Activated CD8-positive, alpha-beta memory T cell treated with anti-CD3 and anti-CD28 coated beads, Interleukin-2, amount 50 U/mL, for 48 hours (primary cell): ENCODE data around the gene SEMA3B.
"Not testable (repeated sequence)": the region's sequence is repeated elsewhere in the genome, so short reads cannot be mapped to it uniquely, and the experiment has no call there.

ENCODE experiments used
- DNase-seq: peaks from one replicate; pipeline ENCODE4 v3.0.0-alpha.2; 2020

SEMA3B gene

GRCh38 chr3:50295553-50296431 is 26.8 kb downstream of the SEMA3B start:
- no peak for DNase-seq

- no peak for DNase-seq
Observed at GRCh38 chr3:50296721-50297383, 27.9 kb downstream of the SEMA3B start.

GRCh38 chr3:50297384-50297775 is 28.4 kb downstream of the SEMA3B start:
- DNase-seq, result no peak

GRCh38 chr3:50297896-50298725 is 29.2 kb downstream of the SEMA3B start:
- no peak for DNase-seq

DNA sequence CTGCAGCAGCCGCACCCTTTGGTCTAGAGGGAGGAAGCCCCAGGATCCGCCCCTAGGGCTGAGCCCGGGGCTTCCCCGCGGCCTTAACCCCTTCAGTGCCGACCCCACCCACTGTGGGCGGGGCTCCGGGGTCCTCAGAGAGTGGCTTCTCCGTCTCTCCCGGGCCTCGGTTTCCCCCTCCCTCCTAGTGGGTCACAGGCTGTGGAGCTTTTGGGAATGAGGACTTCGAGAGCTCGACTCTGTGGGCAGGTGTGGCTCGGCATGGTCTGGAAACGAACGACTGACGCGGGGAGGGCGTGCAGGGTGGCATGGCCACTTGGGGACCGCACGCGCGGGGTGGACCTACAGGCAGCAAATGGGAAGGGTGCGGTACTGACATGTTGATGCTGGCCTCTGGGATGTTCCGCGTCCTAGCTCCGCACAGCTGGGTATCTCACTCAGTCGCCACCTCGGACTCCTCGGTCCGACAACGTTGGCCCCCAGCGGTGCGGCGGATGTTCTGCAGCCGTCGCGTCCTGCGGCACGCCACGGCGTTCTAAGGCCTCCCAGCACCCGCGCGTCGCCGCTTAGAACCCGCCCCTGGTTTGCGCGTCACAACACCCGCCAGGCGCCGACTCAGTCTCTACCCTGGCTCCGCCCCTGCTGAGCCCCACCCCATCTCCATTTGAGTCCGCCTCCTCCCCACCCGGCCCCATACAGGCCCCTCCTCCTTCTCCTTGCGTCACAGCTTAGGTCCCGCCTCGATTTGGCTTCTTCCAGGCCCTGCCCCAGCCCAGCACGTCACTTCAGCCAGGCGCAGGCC is 30.1 kb downstream of the SEMA3B start, which contains the start of the genes HYAL3 and NAA80:
HYAL3 (minus strand) TSS at position 570 of the 802 bp plus-strand sequence. CDS start 3,803 bp downstream, outside the sequence.
NAA80 (minus strand) TSS at position 570 of the 802 bp plus-strand sequence. CDS start 1,942 bp downstream, outside the sequence.
- DNase-seq, result peak; percentile 98

DNA sequence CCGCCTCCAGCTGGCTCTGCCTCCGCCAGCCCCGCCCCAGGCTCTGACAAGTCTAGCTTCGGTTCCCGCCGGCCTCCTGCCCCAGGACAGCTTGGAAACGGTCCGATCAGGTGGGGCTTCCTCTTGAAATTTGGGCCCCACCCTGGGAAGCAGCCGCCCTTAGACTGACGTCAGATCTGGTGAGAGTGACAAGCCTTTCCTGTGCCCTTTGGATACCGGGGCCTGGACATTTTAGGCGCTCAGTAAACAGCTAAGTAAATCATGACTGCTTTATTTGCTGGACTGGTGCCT is 30.6 kb downstream of the SEMA3B start:
- DNase-seq, result no peak

GRCh38 chr3:50299929-50300680 is 31.2 kb downstream of the SEMA3B start:
- no peak for DNase-seq

DNA sequence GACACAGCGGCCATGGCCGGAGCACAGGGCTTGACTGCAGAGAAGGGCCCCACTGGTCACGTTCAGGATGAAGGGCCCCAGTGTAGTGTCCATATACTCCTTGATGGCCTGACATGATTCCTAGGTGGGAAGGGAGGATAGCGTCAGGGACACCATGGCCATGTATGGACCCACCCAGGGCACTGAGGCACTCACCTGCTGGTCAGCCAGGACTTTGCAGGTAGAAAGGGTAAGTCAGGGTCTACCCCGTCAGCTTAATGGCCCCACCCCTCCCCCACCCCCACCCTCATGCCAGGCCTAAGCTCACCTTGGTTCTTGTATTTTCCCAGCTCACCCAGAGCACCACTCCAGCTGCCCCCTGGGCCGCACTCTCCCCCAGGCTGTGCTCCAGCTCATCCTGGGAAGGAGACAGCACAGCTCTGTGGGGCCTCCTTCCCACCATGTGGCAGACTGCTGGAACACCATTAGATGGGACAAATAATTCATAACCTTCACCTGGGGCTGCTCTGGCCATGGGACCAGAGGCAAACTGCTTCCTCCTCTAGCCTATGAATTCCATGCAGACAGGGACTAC is 31.8 kb downstream of the SEMA3B start:
- DNase-seq, result no peak

- no peak for DNase-seq
Observed at GRCh38 chr3:50302095-50303012, 33.4 kb downstream of the SEMA3B start.

DNA sequence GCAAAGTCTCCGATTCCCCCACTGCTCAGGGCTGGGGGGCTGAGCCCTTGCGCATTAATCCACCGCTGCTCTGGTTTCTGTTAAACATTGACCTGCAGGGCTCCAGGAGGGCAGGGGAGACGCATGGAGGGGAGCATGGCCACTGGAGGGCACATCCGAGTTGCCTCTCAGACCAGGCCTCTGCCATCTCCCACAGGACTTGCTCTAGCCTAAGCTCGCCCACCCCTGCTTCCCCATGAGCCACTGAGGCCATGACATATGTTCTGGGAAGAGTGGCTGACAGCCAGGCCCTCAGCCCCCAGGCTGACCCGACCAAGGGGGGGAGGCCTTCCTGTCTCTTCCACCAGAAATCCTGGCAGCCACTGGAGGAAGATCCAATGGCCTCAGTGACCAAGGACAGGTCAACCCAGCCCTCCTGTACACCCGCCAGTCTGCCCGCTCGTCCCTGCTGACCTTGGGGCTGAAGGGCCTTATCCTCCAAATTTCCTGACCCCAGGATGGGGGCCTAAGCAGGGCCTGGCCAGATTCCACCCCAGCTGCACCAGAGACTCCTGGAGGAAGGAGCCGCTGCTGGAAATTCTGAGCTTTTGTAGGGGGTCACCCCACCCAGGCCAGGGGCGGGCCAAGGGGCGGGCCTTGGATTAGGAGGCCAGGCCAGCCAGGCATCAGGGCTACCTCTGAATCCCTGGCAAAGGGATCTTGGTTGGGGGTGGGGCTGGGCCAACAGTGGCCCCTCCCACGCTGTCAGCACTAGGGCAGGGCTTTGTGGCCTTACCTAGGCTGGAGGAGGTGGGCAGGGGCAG is 34.3 kb downstream of the SEMA3B start, which contains the start of gene HYAL1:
HYAL1 (minus strand) TSS at position 562 of the 803 bp plus-strand sequence. CDS start 618 bp downstream, outside the sequence.
- DNase-seq, result no peak

- no peak for DNase-seq
Observed at GRCh38 chr3:50304601-50305000, 35.7 kb downstream of the SEMA3B start.

GRCh38 chr3:50312041-50312440 is 43.1 kb downstream of the SEMA3B start:
- DNase-seq, result not testable (repeated sequence)

DNA sequence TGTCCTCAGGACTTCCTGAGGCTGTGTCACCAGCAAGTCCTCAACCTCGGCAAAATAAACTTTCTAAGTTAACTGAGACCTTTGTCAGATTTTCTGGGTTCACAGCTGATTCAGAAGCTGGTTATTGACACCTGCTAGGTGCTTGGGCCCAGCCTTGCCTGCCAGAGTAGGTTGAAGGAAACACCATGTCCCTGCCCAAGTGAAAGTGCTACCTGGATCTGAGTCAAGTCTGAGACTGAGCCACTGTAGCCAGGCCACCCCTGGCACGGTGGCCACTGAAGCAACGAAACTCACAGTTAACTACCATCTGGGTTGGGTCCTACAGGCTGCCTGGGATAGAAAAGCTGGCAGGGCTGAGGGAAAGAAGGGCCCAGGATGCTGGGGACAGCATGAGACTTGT is 45.4 kb downstream of the SEMA3B start:
- DNase-seq, result no peak

DNA sequence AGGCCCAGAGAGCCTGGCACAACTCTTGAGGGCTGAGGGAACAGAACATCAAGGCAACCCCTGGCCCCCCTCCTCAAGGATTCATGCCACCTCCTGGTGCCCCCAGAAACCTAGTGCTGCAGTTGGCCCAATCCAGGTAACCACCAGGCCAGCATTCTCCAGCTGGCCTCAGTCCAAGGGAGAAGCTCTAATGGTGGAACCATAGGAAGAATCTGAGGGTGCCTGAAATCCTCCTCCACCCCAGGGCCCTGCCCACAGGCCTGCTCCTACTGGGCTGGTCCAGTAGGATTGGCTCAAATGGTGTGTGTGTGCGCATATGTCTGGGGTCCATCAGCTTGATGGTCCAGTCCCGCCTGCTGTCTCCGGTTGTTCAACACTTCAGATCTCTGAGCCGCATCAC is 45.9 kb downstream of the SEMA3B start:
- no peak for DNase-seq

GRCh38 chr3:50316657-50317242 is 47.8 kb downstream of the SEMA3B start:
- peak; percentile 80 for DNase-seq

GRCh38 chr3:50317300-50317699 is 48.4 kb downstream of the SEMA3B start:
- no peak for DNase-seq

DNA sequence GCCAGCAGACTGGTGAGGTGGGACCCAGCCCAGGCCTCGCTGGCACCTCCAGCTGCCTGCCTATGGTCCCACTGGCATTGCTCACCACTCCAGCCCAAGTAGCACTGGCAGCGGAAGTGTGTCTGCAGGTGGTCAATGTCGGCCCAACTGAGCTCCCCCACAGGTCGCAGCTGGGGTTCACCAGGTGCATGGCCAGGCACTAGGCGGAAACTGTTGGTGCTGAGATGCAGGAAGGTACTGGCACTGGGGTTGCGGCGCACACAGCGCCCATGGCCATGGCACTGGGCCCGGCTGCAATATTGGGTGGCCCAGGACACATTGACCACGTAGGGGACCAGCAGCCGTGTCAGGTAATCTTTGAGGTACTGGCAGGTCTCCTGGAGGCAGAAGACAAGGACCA is 49.2 kb downstream of the SEMA3B start:
- DNase-seq, result no peak

DNA sequence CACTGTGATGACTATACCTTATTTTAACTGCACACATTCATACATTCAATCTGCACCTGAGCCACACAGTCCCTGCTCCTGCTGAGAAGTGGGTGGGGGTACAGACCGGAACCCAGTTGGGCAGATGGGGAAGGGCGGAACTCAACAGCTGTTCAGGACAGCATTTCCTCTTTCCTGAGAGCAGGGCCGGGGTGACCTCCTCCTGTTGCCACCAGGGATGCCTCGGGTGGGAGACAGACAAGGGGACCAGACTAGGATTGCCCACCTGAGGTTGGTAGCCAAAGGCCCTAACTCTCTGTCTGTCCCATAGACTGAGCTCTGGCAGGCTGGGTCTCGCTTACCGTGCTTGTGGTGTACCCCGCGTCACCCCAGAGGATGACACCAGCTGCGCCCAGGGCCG is 49.7 kb downstream of the SEMA3B start:
- no peak for DNase-seq
